SK-N-SH (cell line): ENCODE data around the gene MBNL2. TPM values are rescaled to one million over a fixed set of nuclear protein-coding genes. Genes with fewer than 3 reads are reported as not detected.
"Not testable (repeated sequence)": the region's sequence is repeated elsewhere in the genome, so short reads cannot be mapped to it uniquely, and the experiment has no call there.

ENCODE experiments used
- CTCF ChIA-PET: fragments of 300-600, 350-600 bp; formaldehyde crosslinking; extraction: SDS; loops from one replicate; lab custom pipeline; 2021; lab: Yijun Ruan, JAX
- POLR2A ChIA-PET: fragments of 350-600 bp; sonication (Branson Sonifier 250); formaldehyde crosslinking; extraction: SDS; loops from one replicate; lab custom pipeline; 2020; ENCODE audit warnings: antibody characterized with exemption, inconsistent platforms; lab: Yijun Ruan, JAX
- DNase-seq: peaks from one replicate; pipeline ENCODE4 v3.0.0; 2012
- H2AFZ ChIP-seq: fragments of 200-600 bp; sonication (generic); 2 replicates; pipeline ENCODE4 v1.8.1; 2016; ENCODE audit warnings: antibody characterized with exemption, mild to moderate bottlenecking, low read depth
- H3F3A ChIP-seq: fragments of 200-600 bp; sonication (generic); replicated peaks from 2 replicates; pipeline ENCODE3; 2016; ENCODE audit warnings: antibody characterized with exemption, mild to moderate bottlenecking; ENCODE audit not compliant: insufficient read depth
- H3K27ac ChIP-seq, 2 experiments: fragments of 200-500 bp in 1 of 2; fragments of 200-600 bp in 1 of 2; sonication (Bioruptor generic) in 1 of 2; sonication (generic), shearing (Covaris generic) in 1 of 2; 2 replicates each; pipeline versions ENCODE4 v1.5.1 to v1.6.1; 2014 to 2016; ENCODE audit warnings: low read depth in 2 of 2, inconsistent platforms in 1 of 2, low read length in 1 of 2, mild to moderate bottlenecking in 1 of 2, mixed read lengths in 1 of 2
- H3K27me3 ChIP-seq: fragments of 200-600 bp; sonication (generic), shearing (Covaris generic); 2 replicates; pipeline ENCODE4 v1.6.1; 2016; ENCODE audit warnings: mixed run types; ENCODE audit not compliant: insufficient read depth
- H3K36me3 ChIP-seq, 2 experiments: fragments of 200-500 bp in 1 of 2; fragments of 200-600 bp in 1 of 2; sonication (Bioruptor generic) in 1 of 2; sonication (generic) in 1 of 2; replicated peaks in 1 of 2; 2 replicates each; pipeline versions ENCODE3 to v1.5.1; 2014 to 2016; ENCODE audit warnings: low read length in 1 of 2, mild to moderate bottlenecking in 1 of 2; ENCODE audit not compliant: insufficient read depth in 2 of 2, control insufficient read depth in 1 of 2
- H3K4me1 ChIP-seq, 2 experiments: fragments of 200-500 bp in 1 of 2; fragments of 200-600 bp in 1 of 2; sonication (Bioruptor generic) in 1 of 2; sonication (generic), shearing (Covaris generic) in 1 of 2; 2 replicates each; pipeline versions ENCODE4 v1.5.1 to v1.6.1; 2014 to 2016; ENCODE audit warnings: low read depth in 1 of 2, low read length in 1 of 2, mixed run types in 1 of 2; ENCODE audit not compliant: insufficient read depth in 2 of 2, control insufficient read depth in 1 of 2
- H3K4me2 ChIP-seq: fragments of 200-600 bp; sonication (generic), shearing (Covaris generic); 2 replicates; pipeline ENCODE4 v1.6.1; 2017; ENCODE audit warnings: mixed run types
- H3K4me3 ChIP-seq, 2 experiments: fragments of 200-500 bp in 1 of 2; fragments of 200-600 bp in 1 of 2; sonication (Bioruptor generic) in 1 of 2; sonication (generic), shearing (Covaris generic) in 1 of 2; 2 replicates each; pipeline versions ENCODE4 v1.5.1 to v1.8.1; 2014 to 2016; ENCODE audit warnings: low read depth in 2 of 2, inconsistent platforms in 1 of 2, low read length in 1 of 2, mild to moderate bottlenecking in 1 of 2, mixed read lengths in 1 of 2, moderate library complexity in 1 of 2
- H3K79me2 ChIP-seq: fragments of 200-600 bp; sonication (generic); 2 replicates; pipeline ENCODE4 v1.8.1; 2017; ENCODE audit warnings: mild to moderate bottlenecking; ENCODE audit not compliant: insufficient read depth
- H3K9ac ChIP-seq: fragments of 200-600 bp; sonication (generic); 2 replicates; pipeline ENCODE4 v1.6.1; 2017; ENCODE audit warnings: mixed run types
- H3K9me2 ChIP-seq: fragments of 200-600 bp; sonication (generic); 2 replicates; pipeline ENCODE4 v1.6.1; 2017; ENCODE audit warnings: mixed run types
- H3K9me3 ChIP-seq: fragments of 200-600 bp; sonication (generic); 2 replicates; pipeline ENCODE4 v1.6.1; 2017; ENCODE audit warnings: mixed run types, mild to moderate bottlenecking, moderate library complexity
- H4K20me1 ChIP-seq: fragments of 200-600 bp; sonication (generic); 2 replicates; pipeline ENCODE4 v1.6.1; 2017; ENCODE audit warnings: mild to moderate bottlenecking, mixed run types; ENCODE audit not compliant: insufficient read depth
- CHD2 ChIP-seq: fragments of 150-350 bp; IDR thresholded peaks from 2 replicates; pipeline ENCODE4 v1.6.1; 2018; ENCODE audit warnings: low read length; ENCODE audit not compliant: partially characterized antibody
- FOXJ3 ChIP-seq: sonication (generic); formaldehyde crosslinking; IDR thresholded peaks from 2 replicates; pipeline ENCODE4 v1.5.1; 2020; ENCODE audit warnings: mild to moderate bottlenecking, missing genetic modification reagents
- FOXM1 ChIP-seq: IDR thresholded peaks from 2 replicates; pipeline ENCODE4 v1.4.0; 2012; ENCODE audit warnings: low read depth, mild to moderate bottlenecking
- GABPA ChIP-seq: IDR thresholded peaks from 2 replicates; pipeline ENCODE4 v1.4.0; 2012; ENCODE audit warnings: low read depth, mild to moderate bottlenecking
- GATA2 ChIP-seq: sonication (generic); formaldehyde crosslinking; IDR thresholded peaks from 2 replicates; pipeline ENCODE4 v1.5.0; 2020; ENCODE audit warnings: mild to moderate bottlenecking, missing genetic modification reagents
- IRF3 ChIP-seq: fragments of 150-350 bp; IDR thresholded peaks from 2 replicates; pipeline ENCODE4 v1.6.1; 2016; ENCODE audit warnings: mild to moderate bottlenecking, low read depth, low read length
- MEF2A ChIP-seq: IDR thresholded peaks from 2 replicates; pipeline ENCODE4 v1.4.0; 2012; ENCODE audit warnings: low read depth, borderline replicate concordance
- POLR2AphosphoS5 ChIP-seq: IDR thresholded peaks from 2 replicates; pipeline ENCODE4 v1.6.1; 2012; ENCODE audit warnings: low read depth, low read length
- RAD21 ChIP-seq: IDR thresholded peaks from 2 replicates; pipeline ENCODE4 v1.6.1; 2012; ENCODE audit warnings: mild to moderate bottlenecking, low read length
- RCOR1 ChIP-seq: fragments of 150-350 bp; IDR thresholded peaks from 2 replicates; pipeline ENCODE4 v1.6.1; 2017; ENCODE audit warnings: antibody characterized with exemption, low read length
- RFX5 ChIP-seq: IDR thresholded peaks from 2 replicates; pipeline ENCODE4 v1.6.1; 2012; ENCODE audit warnings: mild to moderate bottlenecking, improper control_type of control experiment, low read length
- SIN3A ChIP-seq: IDR thresholded peaks from 2 replicates; pipeline ENCODE4 v1.6.1; 2012; ENCODE audit warnings: low read depth, mild to moderate bottlenecking, low read length, moderate library complexity, borderline replicate concordance
- SMC3 ChIP-seq: IDR thresholded peaks from 2 replicates; pipeline ENCODE4 v1.6.1; 2012; ENCODE audit warnings: low read depth, low read length, improper control_type of control experiment
- TAF1 ChIP-seq: IDR thresholded peaks from 2 replicates; pipeline ENCODE4 v1.6.1; 2012; ENCODE audit warnings: low read depth, mild to moderate bottlenecking, low read length, moderate library complexity, borderline replicate concordance
- USF2 ChIP-seq: fragments of 150-350 bp; IDR thresholded peaks from 2 replicates; pipeline ENCODE4 v1.6.1; 2017; ENCODE audit warnings: antibody characterized with exemption, low read length, low read depth, borderline replicate concordance
- YY1 ChIP-seq: IDR thresholded peaks from 2 replicates; pipeline ENCODE4 v1.4.0; 2012; ENCODE audit warnings: low read depth, mild to moderate bottlenecking
- ZBTB33 ChIP-seq: IDR thresholded peaks from 2 replicates; pipeline ENCODE4 v1.4.0; 2012; ENCODE audit warnings: low read depth, borderline replicate concordance
- WGBS: methylation state at CpG from one replicate; pipeline ENCODE4 v1.1.6; 2017; ENCODE audit warnings: low lambda C conversion rate; 5-methylcytosine and 5-hydroxymethylcytosine counted together
- polyA plus RNA-seq, 3 experiments: library from polyadenylated mRNA; depleted of rRNA; stranded (reverse); fragments of >200 nt; gene quantifications; 2 replicates each; pipeline ENCODE4 v1.2.3, GENCODE V29; 2012

The MBNL2 gene
- polyA plus RNA-seq, 1 of the 3 experiments (the other 2 are of a cell fraction) = 24.5 TPM

- H3K9me3 ChIP-seq = 0 out of 2 replicates have a peak, but pooled peaks cover 5% of the 10 kb centered on the region
- no peaks in the 10 kb centered on the region for H3K9me2 ChIP-seq
- peaks cover 39% of the 10 kb centered on the region for H3F3A ChIP-seq
- H3K4me2 ChIP-seq = no peak overlapping the region
- ChIA-PET POLR2A (no interaction called here), CTCF (interaction anchor here (12.4 kb wide), 1 partner anchor 237 kb away, joined by 194 read pairs; no protein-coding TSS in a partner anchor)
- H3K9ac ChIP-seq = no peak overlapping the region
- peaks cover 69 to 83% of the 10 kb centered on the region in 2 experiments for H3K36me3 ChIP-seq
- H3K4me3 ChIP-seq = no peak overlapping the region
- peaks cover 91% of the 10 kb centered on the region for H3K79me2 ChIP-seq
- H3K4me1 ChIP-seq = peaks cover 0 to 7% of the 10 kb centered on the region in 2 experiments; a peak in 2 of 4 replicates
- no peak overlapping the region for H2AFZ ChIP-seq
- no peak for DNase-seq
- no peak for TF ChIP-seq POLR2AphosphoS5
- H3K27ac ChIP-seq = no peak overlapping the region
- 91% methylated on average over 9 of the region's 9 CpGs for WGBS
- no peaks in the 10 kb centered on the region for H4K20me1 ChIP-seq
- H3K27me3 ChIP-seq = no peaks in the 10 kb centered on the region
Observed at GRCh38 chr13:97347255-97347932, 125.3 kb downstream of the MBNL2 start.

- H3K9me2 ChIP-seq = no peaks in the 10 kb centered on the region
- H4K20me1 ChIP-seq = no peaks in the 10 kb centered on the region
- no peak overlapping the region for H3K27ac ChIP-seq
- 95% methylated on average over 5 of the region's 5 CpGs for WGBS
- CTCF ChIA-PET = interaction anchor here (1.3 to 12.4 kb wide), 2 partner anchors 11 to 238 kb away, joined by 4 to 194 read pairs; no protein-coding TSS in a partner anchor
- DNase-seq = no peak
- H3K79me2 ChIP-seq = peaks cover 85% of the 10 kb centered on the region
- TF ChIP-seq RAD21 = no peak
- TF ChIP-seq FOXJ3 = no peak
- no peak for TF ChIP-seq GATA2 (CRISPR knock-in tag)
- no peak for TF ChIP-seq CHD2
- no peak for TF ChIP-seq SMC3
- no peak for TF ChIP-seq YY1
- TF ChIP-seq ZBTB33 = no peak
- TF ChIP-seq TAF1 = no peak
- no peak for TF ChIP-seq USF2
- no peak for TF ChIP-seq RFX5
- TF ChIP-seq SIN3A = no peak
- TF ChIP-seq IRF3 = no peak
- TF ChIP-seq MEF2A = no peak
- TF ChIP-seq RCOR1 = no peak
- no peak for TF ChIP-seq GABPA
- no peak for TF ChIP-seq FOXM1
- H3K36me3 ChIP-seq = peaks cover 69 to 81% of the 10 kb centered on the region in 2 experiments
- H3K4me1 ChIP-seq = peaks cover 2 to 7% of the 10 kb centered on the region in 2 experiments; a peak in 2 of 4 replicates
- H3K27me3 ChIP-seq = no peaks in the 10 kb centered on the region
- no peak overlapping the region for H2AFZ ChIP-seq
- POLR2A ChIA-PET = interaction anchor here (0.6 kb wide), 1 partner anchor 349 kb away, joined by 3 read pairs; no protein-coding TSS in a partner anchor
- H3F3A ChIP-seq = peaks cover 41% of the 10 kb centered on the region
- no peak overlapping the region for H3K9ac ChIP-seq
- 0 out of 2 replicates have a peak, but pooled peaks cover 5% of the 10 kb centered on the region for H3K9me3 ChIP-seq
- H3K4me3 ChIP-seq = no peak overlapping the region
- H3K4me2 ChIP-seq = no peak overlapping the region
Observed at GRCh38 chr13:97348569-97349100, 126.5 kb downstream of the MBNL2 start.

GRCh38 chr13:97352012-97352411 is 129.9 kb downstream of the MBNL2 start:
- H4K20me1 ChIP-seq, H3K27me3 ChIP-seq, DNase-seq, POLR2A ChIA-PET, H3K9ac ChIP-seq, H2AFZ ChIP-seq, H3K4me3 ChIP-seq, H3K4me1 ChIP-seq, H3K9me3 ChIP-seq, H3K4me2 ChIP-seq, H3K9me2 ChIP-seq: not testable (repeated sequence)
- peaks cover 76 to 84% of the 10 kb centered on the region in 2 experiments for H3K36me3 ChIP-seq
- WGBS = 97% methylated on average over 1 of the region's 1 CpG
- H3K27ac ChIP-seq = peak overlapping the region in 1 of 2 experiments; percentile 6; a peak in 1 of 4 replicates
- H3F3A ChIP-seq = peaks cover 53% of the 10 kb centered on the region
- H3K79me2 ChIP-seq = peaks cover 79% of the 10 kb centered on the region
- CTCF ChIA-PET = interaction anchor here (1.7 kb wide), 1 partner anchor 242 kb away, joined by 17 read pairs; no protein-coding TSS in a partner anchor
